Glutamatergic neuron (in vitro differentiated cells): ENCODE results near the gene EPHB2. TPM values are rescaled to one million over a fixed set of nuclear protein-coding genes. Genes with fewer than 3 reads are reported as not detected.

Experiments
- DNase-seq: peaks from one replicate; pipeline ENCODE4 v3.0.0; 2022
- H3K27ac Mint-ChIP-seq: one replicate; pipeline ENCODE4 v1.8.0; 2020; ENCODE audit warnings: mild to moderate bottlenecking, mixed read lengths, inconsistent platforms; ENCODE audit not compliant: unreplicated experiment
- H3K27me3 Mint-ChIP-seq: one replicate; pipeline ENCODE4 v1.8.0; 2020; ENCODE audit warnings: mild to moderate bottlenecking, moderate library complexity, mixed read lengths, inconsistent platforms; ENCODE audit not compliant: unreplicated experiment
- H3K36me3 Mint-ChIP-seq: one replicate; pipeline ENCODE4 v1.8.0; 2020; ENCODE audit warnings: mild to moderate bottlenecking, mixed read lengths, inconsistent platforms; ENCODE audit not compliant: unreplicated experiment
- H3K4me1 Mint-ChIP-seq: one replicate; pipeline ENCODE4 v1.8.0; 2020; ENCODE audit warnings: mild to moderate bottlenecking, low read depth, mixed read lengths, inconsistent platforms; ENCODE audit not compliant: unreplicated experiment
- H3K4me3 Mint-ChIP-seq: one replicate; pipeline ENCODE4 v1.8.0; 2020; ENCODE audit warnings: mild to moderate bottlenecking, mixed read lengths, inconsistent platforms; ENCODE audit not compliant: unreplicated experiment
- H3K9me3 Mint-ChIP-seq: one replicate; pipeline ENCODE4 v1.8.0; 2020; ENCODE audit warnings: mild to moderate bottlenecking, moderate library complexity, mixed read lengths, inconsistent platforms; ENCODE audit not compliant: unreplicated experiment
- total RNA-seq: library from RNA; stranded (reverse); fragmentation: NEBNext Ultra II Directional; extraction: Animal tissue kit (Norgen Biotek cat#: 25700); gene quantifications from one replicate; pipeline ENCODE4 v1.2.1, GENCODE V29; 2021; ENCODE audit not compliant: unreplicated experiment
- TF ChIP-seq, protein P1 (sequence below): fragments of 200-600 bp; sonication (generic); IDR thresholded peaks from one replicate; pipeline ENCODE4 v1.5.0; 2021; ENCODE audit not compliant: partially characterized antibody, unreplicated experiment

EPHB2 gene
- total RNA-seq, 1 donor from 2014 or later: 93.0 TPM

DNA sequence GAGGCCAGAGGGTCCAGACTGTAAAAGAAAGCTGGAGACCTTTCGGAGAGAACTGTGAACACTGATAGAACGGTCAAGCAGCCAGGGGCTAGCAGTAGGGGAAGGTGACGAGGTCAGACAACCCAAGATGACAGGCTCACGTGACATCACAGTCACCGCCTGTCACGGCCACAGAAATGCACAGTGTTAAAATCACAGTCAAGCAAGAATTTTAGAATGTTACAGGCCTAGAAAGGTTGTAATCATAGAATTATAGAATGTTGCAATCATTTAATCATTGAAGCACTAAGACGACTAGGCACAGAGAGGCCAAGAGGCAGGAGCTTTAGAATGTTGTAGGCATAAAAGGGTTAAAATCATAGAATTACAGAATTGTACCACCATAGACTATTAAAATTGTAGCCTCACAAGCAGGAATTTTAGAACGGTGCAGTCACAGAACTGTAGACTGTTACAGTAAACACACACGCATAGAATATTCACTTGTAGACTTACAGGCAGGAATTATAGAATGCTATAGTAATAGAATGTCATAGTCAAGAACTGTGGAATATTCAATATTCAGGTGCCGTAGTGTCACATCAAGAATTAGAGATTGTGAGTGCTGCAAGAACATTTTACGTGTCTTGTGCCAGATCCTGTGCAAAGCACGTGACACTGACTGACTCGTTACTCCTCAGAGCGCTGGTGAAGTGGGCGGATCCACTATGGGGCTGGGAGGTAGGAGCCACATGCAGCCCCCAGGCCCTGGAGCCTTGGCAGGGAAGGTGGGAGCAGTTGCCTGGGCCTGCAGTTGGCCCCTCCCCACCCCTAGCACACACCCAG lies 118.1 kb downstream of the EPHB2 start:
- H3K27ac Mint-ChIP-seq: no peak overlapping the region
- H3K4me3 Mint-ChIP-seq: no peak overlapping the region

DNA sequence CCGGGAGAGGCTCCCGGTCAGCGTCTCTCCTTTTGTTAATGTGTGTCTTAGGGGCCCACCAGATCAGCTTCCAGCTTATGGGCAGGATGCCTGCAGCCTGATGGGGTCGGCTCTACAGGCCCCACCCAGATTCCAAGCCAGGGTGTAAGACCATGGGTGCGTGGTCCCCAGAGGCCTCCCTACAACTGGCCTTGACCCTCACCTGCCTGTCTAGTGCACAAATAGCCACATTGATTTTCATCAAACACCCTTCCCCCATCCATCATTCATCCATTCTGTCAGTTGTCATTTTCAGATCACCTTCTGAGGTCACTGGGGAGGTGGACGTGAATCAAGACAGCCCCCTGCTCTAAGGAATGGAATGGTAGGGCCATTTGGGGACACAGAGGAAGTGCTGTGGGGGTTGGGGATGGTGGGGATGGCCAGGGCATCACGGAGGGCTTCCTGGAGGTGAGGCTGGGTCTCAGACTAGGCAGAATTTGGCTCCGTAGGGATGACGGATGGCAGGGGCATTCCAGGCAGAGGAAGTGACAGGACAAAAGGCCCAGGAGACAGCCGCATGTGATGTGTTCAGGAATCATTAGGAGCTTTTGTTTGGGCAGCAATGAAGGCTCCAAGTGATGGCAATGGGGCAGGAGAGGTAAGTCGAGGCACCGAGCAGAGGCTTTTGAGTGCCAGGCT lies 118.8 kb downstream of the EPHB2 start:
- H3K4me1 Mint-ChIP-seq: peaks cover 32% of the 10 kb centered on the region
- peaks cover 4% of the 10 kb centered on the region for H3K27me3 Mint-ChIP-seq
- H3K27ac Mint-ChIP-seq: no peak overlapping the region
- no peak for DNase-seq
- peaks cover 2% of the 10 kb centered on the region for H3K9me3 Mint-ChIP-seq
- TF ChIP-seq, protein P1, sequence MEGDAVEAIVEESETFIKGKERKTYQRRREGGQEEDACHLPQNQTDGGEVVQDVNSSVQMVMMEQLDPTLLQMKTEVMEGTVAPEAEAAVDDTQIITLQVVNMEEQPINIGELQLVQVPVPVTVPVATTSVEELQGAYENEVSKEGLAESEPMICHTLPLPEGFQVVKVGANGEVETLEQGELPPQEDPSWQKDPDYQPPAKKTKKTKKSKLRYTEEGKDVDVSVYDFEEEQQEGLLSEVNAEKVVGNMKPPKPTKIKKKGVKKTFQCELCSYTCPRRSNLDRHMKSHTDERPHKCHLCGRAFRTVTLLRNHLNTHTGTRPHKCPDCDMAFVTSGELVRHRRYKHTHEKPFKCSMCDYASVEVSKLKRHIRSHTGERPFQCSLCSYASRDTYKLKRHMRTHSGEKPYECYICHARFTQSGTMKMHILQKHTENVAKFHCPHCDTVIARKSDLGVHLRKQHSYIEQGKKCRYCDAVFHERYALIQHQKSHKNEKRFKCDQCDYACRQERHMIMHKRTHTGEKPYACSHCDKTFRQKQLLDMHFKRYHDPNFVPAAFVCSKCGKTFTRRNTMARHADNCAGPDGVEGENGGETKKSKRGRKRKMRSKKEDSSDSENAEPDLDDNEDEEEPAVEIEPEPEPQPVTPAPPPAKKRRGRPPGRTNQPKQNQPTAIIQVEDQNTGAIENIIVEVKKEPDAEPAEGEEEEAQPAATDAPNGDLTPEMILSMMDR: no peak
- H3K36me3 Mint-ChIP-seq: no peaks in the 10 kb centered on the region
- no peak overlapping the region for H3K4me3 Mint-ChIP-seq

More for the DNA sequence above, 118.1 kb downstream of the EPHB2 start:
- DNase-seq: no peak
- Mint-ChIP-seq H3K27me3 (peaks cover 6% of the 10 kb centered on the region), H3K9me3 (peaks cover 2% of the 10 kb centered on the region), H3K4me1 (peaks cover 36% of the 10 kb centered on the region), H3K36me3 (no peaks in the 10 kb centered on the region)
- TF ChIP-seq, protein P1: no peak

DNA sequence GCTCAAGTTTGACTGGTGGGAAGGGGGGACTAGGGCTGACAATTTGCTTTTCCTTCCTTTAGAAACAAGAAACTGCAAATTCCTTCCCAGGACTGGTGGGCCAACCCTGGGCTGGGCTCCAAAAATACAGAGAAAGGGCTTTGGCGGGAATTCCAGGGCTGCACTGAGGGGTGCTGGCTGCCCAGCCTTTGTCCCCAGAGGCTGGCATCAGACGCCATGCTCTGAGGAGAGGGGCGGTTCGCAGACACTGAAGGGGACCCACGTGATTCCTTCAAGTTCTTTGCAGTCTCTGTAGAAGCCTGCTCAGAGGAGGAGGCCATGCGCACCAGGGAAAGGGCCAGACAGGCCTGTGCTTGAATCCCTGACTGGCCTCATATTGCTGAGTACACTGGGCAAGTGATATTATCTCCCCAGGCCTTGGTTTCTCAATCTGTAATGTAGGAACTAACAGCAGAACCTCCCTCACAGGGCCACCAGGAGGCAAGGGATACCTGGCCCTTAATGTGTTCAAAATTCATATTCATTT lies 119.5 kb downstream of the EPHB2 start:
- no peaks in the 10 kb centered on the region for H3K36me3 Mint-ChIP-seq
- peaks cover 2% of the 10 kb centered on the region for H3K9me3 Mint-ChIP-seq
- H3K27ac Mint-ChIP-seq: no peak overlapping the region
- peaks cover 2% of the 10 kb centered on the region for H3K27me3 Mint-ChIP-seq
- peaks cover 32% of the 10 kb centered on the region for H3K4me1 Mint-ChIP-seq
- H3K4me3 Mint-ChIP-seq: no peak overlapping the region
- no peak for DNase-seq
- TF ChIP-seq, protein P1: no peak

DNA sequence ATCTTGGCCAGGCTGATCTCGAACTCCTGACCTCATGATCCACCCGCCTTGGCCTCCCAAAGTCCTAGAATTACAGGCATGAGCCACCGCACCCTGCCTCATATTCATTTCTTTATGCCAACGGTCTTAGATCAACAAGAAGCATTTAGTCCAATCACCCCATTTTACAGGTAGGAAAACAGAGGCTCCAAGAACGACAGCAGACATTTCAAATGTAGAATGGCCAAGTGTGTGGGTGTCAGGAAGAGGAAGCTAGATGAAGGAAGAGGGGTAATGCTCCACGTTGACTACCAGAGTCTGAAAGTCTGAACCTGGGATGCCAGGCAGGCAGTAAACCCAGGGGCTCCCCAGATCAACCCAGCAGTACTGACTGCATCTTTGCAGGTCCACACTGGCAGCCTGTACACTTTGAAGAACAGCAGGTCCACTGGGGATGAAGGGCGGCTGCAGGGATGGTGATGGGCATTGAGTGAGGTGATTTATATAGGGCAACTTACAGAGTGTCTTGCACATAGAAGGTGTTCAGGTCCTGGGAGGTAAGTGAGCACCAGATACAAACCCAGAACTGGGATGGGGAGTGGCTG lies 120.2 kb downstream of the EPHB2 start:
- DNase-seq: no peak
- Mint-ChIP-seq H3K9me3 (peaks cover 3% of the 10 kb centered on the region), H3K4me1 (peaks cover 27% of the 10 kb centered on the region), H3K27me3 (peaks cover 5% of the 10 kb centered on the region), H3K27ac (no peak overlapping the region), H3K36me3 (no peaks in the 10 kb centered on the region), H3K4me3 (no peak overlapping the region)
- TF ChIP-seq, protein P1: no peak
